NCI-H1417 treated with DMSO at 0.1 percent for 48 hours (cell line): Measurements from ENCODE around the gene CCS.
"Not testable (repeated sequence)": the region's sequence is repeated elsewhere in the genome, so short reads cannot be mapped to it uniquely, and the experiment has no call there.

Experiments
- DNase-seq: peaks from one replicate; lab custom pipeline; 2025; lab: John Stamatoyannopoulos, UW

CCS gene, protein sequence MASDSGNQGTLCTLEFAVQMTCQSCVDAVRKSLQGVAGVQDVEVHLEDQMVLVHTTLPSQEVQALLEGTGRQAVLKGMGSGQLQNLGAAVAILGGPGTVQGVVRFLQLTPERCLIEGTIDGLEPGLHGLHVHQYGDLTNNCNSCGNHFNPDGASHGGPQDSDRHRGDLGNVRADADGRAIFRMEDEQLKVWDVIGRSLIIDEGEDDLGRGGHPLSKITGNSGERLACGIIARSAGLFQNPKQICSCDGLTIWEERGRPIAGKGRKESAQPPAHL

DNA sequence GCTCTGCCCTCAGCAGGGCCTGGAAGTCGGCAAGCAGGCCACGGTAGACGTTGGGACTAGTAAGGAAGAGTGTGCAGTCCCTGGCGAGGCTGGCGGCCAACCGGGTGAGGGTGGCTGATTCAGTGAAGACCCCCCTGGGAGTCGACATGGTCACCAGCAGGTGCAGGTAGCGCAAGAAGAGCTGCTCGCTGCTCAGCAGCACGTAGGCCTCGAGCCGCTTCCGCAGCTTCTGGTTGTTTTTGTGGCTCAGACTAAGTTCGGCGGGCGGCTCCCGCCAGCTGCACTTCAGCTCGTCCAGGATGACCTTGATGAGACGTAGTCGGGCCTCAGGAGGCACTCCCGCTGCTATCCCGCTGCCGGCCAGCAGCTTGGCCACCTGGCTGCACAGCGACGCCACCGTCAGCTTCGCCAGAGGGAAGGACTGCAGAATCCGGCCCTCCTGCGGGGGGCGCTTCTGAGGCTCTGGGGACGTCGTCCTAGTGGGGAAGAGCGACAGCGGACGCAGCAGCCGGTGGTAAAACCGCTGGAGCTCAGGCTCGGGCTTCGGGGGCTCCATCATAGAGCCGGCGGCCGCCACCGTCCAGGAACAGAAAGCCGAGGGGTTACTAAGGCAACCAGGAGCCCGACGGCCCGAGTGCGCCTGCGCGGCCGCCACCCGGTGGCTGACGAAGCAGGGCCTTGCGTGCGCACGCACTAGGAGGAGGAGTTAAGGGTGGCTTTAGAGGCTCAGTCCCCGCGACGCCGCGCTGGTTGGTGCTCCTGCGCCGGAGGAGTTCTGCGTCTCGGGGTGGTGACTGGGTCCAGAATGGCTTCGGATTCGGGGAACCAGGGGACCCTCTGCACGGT lies at the start of gene CCS, which contains the start of gene CCDC87:
Gene CCS, plus strand, starts transcription at position 729 of the 846 bp plus-strand sequence. Its CDS starts 77 bp downstream, at position 806.
Gene CCDC87, minus strand, starts transcription at position 607 of the 846 bp plus-strand sequence. Its CDS starts 48 bp downstream, at position 559.
- DNase-seq = peak; percentile 79

- no peak for DNase-seq
Measured at GRCh38 chr11:66543263-66544107, 49.5 kb upstream of the CCS start.

GRCh38 chr11:66544952-66545351 lies 48.0 kb upstream of the CCS start:
- DNase-seq = not testable (repeated sequence)

GRCh38 chr11:66545701-66546367 lies 47.2 kb upstream of the CCS start, which contains the start of gene ZDHHC24:
ZDHHC24 (minus strand) TSS chr11:66546048; CDS start chr11:66546003, 45 bp downstream.
- peak; percentile 85 for DNase-seq

DNA sequence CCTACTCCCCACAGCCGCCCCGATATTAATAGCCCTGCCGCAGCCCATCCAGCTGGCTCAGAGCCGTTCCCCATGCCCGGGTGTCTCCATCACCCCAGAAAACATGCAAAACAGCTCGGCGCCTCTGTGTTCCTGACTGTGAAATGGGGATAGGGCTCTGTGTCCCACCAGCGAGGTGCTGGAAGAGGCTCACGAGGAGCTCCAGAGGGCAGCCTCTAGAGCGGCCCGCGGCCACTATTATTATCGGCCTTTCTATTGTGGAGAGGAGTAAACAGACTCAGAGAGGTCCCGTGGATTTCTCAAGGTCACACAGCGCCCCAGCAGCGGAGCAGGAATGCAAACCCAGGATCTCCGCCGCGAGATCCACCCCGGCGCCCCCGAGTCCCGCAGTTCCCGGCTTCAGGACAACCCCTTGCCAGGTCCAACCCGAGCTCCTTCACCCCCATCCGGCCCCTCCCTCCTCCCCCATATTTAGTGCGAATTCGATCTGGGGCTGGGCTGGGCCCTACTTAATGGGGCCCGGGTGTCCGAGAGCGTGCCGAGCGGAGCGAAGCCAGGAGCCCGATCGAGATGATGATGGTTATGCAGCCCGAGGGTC lies 46.5 kb upstream of the CCS start, which contains the start of gene ACTN3:
Gene ACTN3, plus strand, starts transcription at position 536 of the 598 bp plus-strand sequence. Its CDS starts 35 bp downstream, at position 571.
- no peak for DNase-seq

DNA sequence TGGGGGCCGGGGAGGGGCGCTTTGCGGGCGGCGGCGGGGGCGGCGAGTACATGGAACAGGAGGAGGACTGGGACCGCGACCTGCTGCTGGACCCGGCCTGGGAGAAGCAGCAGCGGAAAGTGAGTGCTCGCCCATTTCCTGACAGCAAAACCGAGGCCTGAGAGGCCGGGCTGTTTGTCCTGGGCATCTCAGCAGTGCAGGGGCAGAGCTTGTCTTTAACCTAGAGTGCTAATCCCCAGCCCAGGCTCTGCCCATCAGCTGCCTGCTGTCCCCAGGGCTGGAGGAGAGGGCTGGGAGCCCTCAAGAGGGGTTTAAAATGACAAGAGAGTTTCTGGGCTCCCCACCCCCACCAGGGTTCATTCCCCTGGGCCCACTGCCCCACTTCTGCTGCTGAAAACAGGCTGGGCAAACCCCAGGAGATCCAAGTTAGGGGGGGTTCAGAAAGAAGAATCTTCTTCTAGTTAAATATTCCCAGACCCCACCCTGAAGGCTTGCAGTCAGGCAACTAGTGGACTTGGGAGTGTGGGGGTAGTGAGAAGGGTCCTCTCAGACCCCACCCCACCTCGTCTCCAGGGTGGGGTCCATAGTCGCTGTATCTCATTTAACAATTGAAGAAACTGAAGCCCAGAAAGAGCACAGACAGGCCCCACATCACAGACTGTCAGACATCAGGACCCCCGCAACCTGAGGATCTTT lies 45.9 kb upstream of the CCS start:
- DNase-seq = no peak

GRCh38 chr11:66547662-66548009 lies 45.3 kb upstream of the CCS start:
- no peak for DNase-seq

GRCh38 chr11:66548041-66548440 lies 44.9 kb upstream of the CCS start:
- DNase-seq = no peak

DNA sequence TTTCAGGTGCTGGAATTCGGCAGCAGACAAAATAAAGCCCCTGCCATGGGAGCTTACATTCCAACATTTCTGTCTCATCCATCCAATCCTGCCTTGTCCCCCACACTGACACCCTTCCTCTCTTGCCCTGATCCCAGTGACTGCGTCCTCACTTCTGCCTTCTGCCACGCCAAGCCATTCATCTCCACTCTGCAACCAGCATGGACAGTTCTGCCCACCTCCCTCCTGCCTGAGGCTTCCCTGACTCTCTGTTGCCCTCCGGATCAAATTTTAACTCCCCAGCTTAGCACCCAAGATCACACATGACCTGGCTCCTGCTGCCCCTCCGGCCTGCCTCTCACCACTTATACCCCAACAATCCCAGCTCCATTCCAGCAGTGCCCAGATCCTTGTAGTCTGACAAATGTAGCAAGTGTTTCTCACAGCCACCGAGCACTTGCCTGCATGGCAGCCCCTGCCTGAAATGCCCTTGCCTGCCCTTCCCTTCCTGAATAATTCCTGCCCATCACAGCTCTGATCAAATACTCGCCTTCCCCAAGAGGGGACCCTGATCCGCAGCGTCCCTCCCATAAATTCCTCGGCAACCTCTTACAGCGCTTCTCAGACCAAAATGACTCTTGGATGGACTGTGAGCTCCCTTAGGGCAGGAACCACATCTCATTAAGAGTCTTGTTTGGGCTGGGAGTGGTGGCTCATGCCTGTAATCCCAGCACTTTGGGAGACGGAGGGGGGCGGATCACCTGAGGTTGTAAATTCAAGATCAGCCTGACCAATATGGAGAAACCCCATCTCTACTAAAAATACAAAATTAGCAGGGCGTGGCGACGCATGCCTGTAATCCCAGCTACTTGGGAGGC lies 44.0 kb upstream of the CCS start:
- DNase-seq = no peak

- DNase-seq = no peak
Measured at GRCh38 chr11:66549696-66550095, 43.3 kb upstream of the CCS start.

- DNase-seq = no peak
Measured at GRCh38 chr11:66550887-66551286, 42.1 kb upstream of the CCS start.

DNA sequence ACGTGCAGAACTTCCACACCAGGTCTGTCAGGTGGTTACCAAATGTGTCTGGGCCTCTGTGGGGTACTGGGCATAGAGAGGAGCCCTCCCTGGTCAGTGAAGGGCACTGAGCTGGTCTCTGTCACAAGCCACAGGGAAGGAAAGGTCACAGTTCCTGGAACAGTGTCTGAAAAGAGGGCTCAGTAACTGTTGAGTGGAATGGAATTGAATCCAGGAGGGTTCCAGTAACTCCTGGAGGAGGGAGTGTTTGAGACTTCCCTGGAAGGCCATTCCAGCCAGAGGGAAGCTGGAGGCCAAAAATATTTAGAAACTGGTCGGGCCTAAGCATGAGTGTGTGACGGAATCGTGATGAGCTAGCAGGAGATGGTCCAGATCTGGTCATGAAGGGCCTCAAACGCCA lies 38.4 kb upstream of the CCS start:
- DNase-seq = no peak

DNA sequence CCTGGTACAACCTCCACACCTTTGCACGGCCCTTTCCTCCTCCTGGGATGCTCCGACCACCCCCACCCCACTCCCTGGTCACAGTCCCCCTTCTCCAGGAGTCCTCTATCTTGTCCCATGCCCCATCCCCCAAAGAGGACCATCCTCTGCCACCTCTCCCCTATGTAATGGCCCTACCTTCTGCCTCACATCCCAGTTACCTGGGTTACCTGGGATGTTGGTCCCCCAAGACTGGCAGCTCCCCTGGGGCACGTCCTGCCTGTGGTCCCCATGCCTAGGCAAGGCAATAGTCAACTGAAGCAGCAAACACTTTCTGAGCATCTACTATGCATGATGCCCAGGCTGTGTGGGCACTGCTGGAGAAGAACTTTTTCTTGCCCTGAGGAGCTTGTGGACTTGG lies 37.6 kb upstream of the CCS start:
- DNase-seq = no peak

- no peak for DNase-seq
Measured at GRCh38 chr11:66556086-66556485, 36.9 kb upstream of the CCS start.

- DNase-seq = no peak
Measured at GRCh38 chr11:66557733-66558326, 35.2 kb upstream of the CCS start.

GRCh38 chr11:66559142-66559865 lies 33.7 kb upstream of the CCS start:
- no peak for DNase-seq

- DNase-seq = no peak
Measured at GRCh38 chr11:66559866-66560676, 32.9 kb upstream of the CCS start.
